GM23338 (cell line): ENCODE results near the gene MACROD1. TPM values are rescaled to one million over a fixed set of nuclear protein-coding genes. Genes with fewer than 3 reads are reported as not detected.

Source experiments
- ATAC-seq: fragments of 200-7000 bp; cut with Tn5 transposase; 3 replicates; pipeline ENCODE4 v1.9.1; 2020
- DNase-seq: peaks from one replicate; pipeline ENCODE4 v3.0.0-alpha.2; 2015; ENCODE audit warnings: low spot score
- H2AFZ ChIP-seq: fragments of 200-600 bp; sonication (generic); 2 replicates; pipeline ENCODE4 v1.8.0; 2016; ENCODE audit warnings: antibody characterized with exemption, mild to moderate bottlenecking, moderate library complexity
- H3F3A ChIP-seq: fragments of 200-600 bp; sonication (generic); replicated peaks from 2 replicates; pipeline ENCODE4 v1.8.0; 2017; ENCODE audit warnings: antibody characterized with exemption, mixed run types, low read depth
- H3K27ac ChIP-seq: fragments of 200-600 bp; sonication (generic); 2 replicates; pipeline ENCODE4 v1.6.1; 2016; ENCODE audit warnings: low read depth
- H3K27me3 ChIP-seq: fragments of 200-600 bp; sonication (generic); 2 replicates; pipeline ENCODE4 v1.8.0; 2016; ENCODE audit warnings: mild to moderate bottlenecking, mixed run types, moderate library complexity; ENCODE audit not compliant: insufficient read depth
- H3K36me3 ChIP-seq: fragments of 200-600 bp; sonication (generic); 2 replicates; pipeline ENCODE4 v1.8.0; 2016; ENCODE audit warnings: mild to moderate bottlenecking; ENCODE audit not compliant: insufficient read depth
- H3K4me1 ChIP-seq: fragments of 200-600 bp; sonication (generic); 2 replicates; pipeline ENCODE4 v1.8.0; 2016; ENCODE audit warnings: mild to moderate bottlenecking, moderate library complexity; ENCODE audit not compliant: insufficient read depth
- H3K4me2 ChIP-seq: fragments of 200-600 bp; sonication (generic); 2 replicates; pipeline ENCODE4 v1.7.1; 2017; ENCODE audit warnings: mixed run types
- H3K4me3 ChIP-seq: fragments of 200-600 bp; sonication (generic); 2 replicates; pipeline ENCODE4 v1.6.1; 2016; ENCODE audit warnings: mixed run types
- H3K79me2 ChIP-seq: fragments of 200-600 bp; sonication (generic); replicated peaks from 2 replicates; pipeline ENCODE4 v1.8.0; 2017; ENCODE audit warnings: mild to moderate bottlenecking; ENCODE audit not compliant: insufficient read depth
- H3K9me2 ChIP-seq: fragments of 200-600 bp; sonication (generic); 2 replicates; pipeline ENCODE4 v1.8.0; 2017; ENCODE audit not compliant: insufficient read depth
- H4K20me1 ChIP-seq: fragments of 200-600 bp; sonication (generic); replicated peaks from 2 replicates; pipeline ENCODE4 v1.8.0; 2017; ENCODE audit warnings: mild to moderate bottlenecking; ENCODE audit not compliant: insufficient read depth
- H3K27ac Mint-ChIP-seq: 2 replicates; pipeline ENCODE4 v1.8.0; 2020; ENCODE audit warnings: inconsistent platforms, mild to moderate bottlenecking, moderate library complexity, mixed read lengths
- H3K27me3 Mint-ChIP-seq: 3 replicates; pipeline ENCODE4 v1.8.0; 2022; ENCODE audit warnings: low read depth, mild to moderate bottlenecking, moderate library complexity, mixed read lengths, inconsistent platforms; ENCODE audit not compliant: insufficient read depth, poor library complexity
- H3K36me3 Mint-ChIP-seq: 3 replicates; pipeline ENCODE4 v1.8.0; 2021; ENCODE audit warnings: low read depth, mild to moderate bottlenecking, inconsistent platforms, moderate library complexity, mixed read lengths
- H3K4me1 Mint-ChIP-seq: 3 replicates; pipeline ENCODE4 v1.8.0; 2020; ENCODE audit warnings: mild to moderate bottlenecking, inconsistent platforms, mixed read lengths
- H3K4me3 Mint-ChIP-seq: 3 replicates; pipeline ENCODE4 v1.8.0; 2021; ENCODE audit warnings: moderate library complexity, mild to moderate bottlenecking, inconsistent platforms, mixed read lengths
- H3K9me3 Mint-ChIP-seq: 3 replicates; pipeline ENCODE4 v1.8.0; 2020; ENCODE audit warnings: moderate library complexity, mild to moderate bottlenecking, inconsistent platforms, mixed read lengths
- CREB1 ChIP-seq: fragments of 250-450 bp; sonication (Bioruptor Pico); IDR thresholded peaks from 2 replicates; pipeline ENCODE4 v1.5.0; 2020; ENCODE audit warnings: low read depth, mild to moderate bottlenecking, moderate library complexity
- CTCF ChIP-seq, 2 experiments: fragments of 200-600 bp in 1 of 2; sonication (generic) in 1 of 2; conservative IDR thresholded peaks; 2 replicates each; pipeline versions ENCODE4 v1.5.1 to v1.6.1; 2016 to 2017; ENCODE audit warnings: antibody characterized with exemption in 2 of 2, low read depth in 2 of 2, mild to moderate bottlenecking in 2 of 2, moderate library complexity in 1 of 2
- ETS1 ChIP-seq: IDR thresholded peaks from 2 replicates; pipeline ENCODE4 v1.6.1; 2016; ENCODE audit warnings: antibody characterized with exemption
- EZH2 ChIP-seq: fragments of 200-600 bp; sonication (generic); IDR thresholded peaks from one replicate; pipeline ENCODE4 v1.8.0; 2017; ENCODE audit warnings: antibody characterized with exemption, mild to moderate bottlenecking, low read depth; ENCODE audit not compliant: unreplicated experiment
- EZH2phosphoT487 ChIP-seq: fragments of 200-600 bp; sonication (generic); IDR thresholded peaks from one replicate; pipeline ENCODE4 v1.8.1; 2018; ENCODE audit warnings: antibody characterized with exemption; ENCODE audit not compliant: unreplicated experiment
- JUNB ChIP-seq: IDR thresholded peaks from one replicate; pipeline ENCODE4 v1.6.1; 2016; ENCODE audit warnings: antibody characterized with exemption; ENCODE audit not compliant: unreplicated experiment
- NANOG ChIP-seq: IDR thresholded peaks from 2 replicates; pipeline ENCODE4 v1.6.1; 2016; ENCODE audit warnings: antibody characterized with exemption, borderline replicate concordance
- POLR2AphosphoS5 ChIP-seq: IDR thresholded peaks from 2 replicates; pipeline ENCODE4 v1.6.1; 2016; ENCODE audit warnings: antibody characterized with exemption, low read depth
- REST ChIP-seq: IDR thresholded peaks from one replicate; pipeline ENCODE4 v1.6.1; 2018; ENCODE audit warnings: antibody characterized with exemption; ENCODE audit not compliant: unreplicated experiment
- STAT1 ChIP-seq: IDR thresholded peaks from one replicate; pipeline ENCODE4 v1.6.1; 2016; ENCODE audit warnings: antibody characterized with exemption; ENCODE audit not compliant: unreplicated experiment
- ZNF114 ChIP-seq: fragments of 250-450 bp; sonication (Bioruptor Pico); IDR thresholded peaks from 2 replicates; pipeline ENCODE4 v1.5.0; 2020; ENCODE audit warnings: mild to moderate bottlenecking, moderate library complexity
- ZNF331 ChIP-seq: fragments of 250-450 bp; sonication (Bioruptor Pico); IDR thresholded peaks from 2 replicates; pipeline ENCODE4 v1.5.0; 2020; ENCODE audit warnings: low read depth, mild to moderate bottlenecking, moderate library complexity
- polyA plus RNA-seq: library from polyadenylated mRNA; unstranded; fragments of >200 nt; fragmentation: Nextera tagmentation; extraction: Ambion mirVana; gene quantifications from 2 replicates; pipeline ENCODE4 v1.2.1, GENCODE V29; 2016
- total RNA-seq: library from RNA; depleted of rRNA; stranded (reverse); fragments of >200 nt; shearing (Covaris generic); gene quantifications from 2 replicates; pipeline ENCODE4 v1.2.3, GENCODE V29; 2014
- TF ChIP-seq, protein P1 (sequence below): fragments of 250-450 bp; sonication (Bioruptor Pico); IDR thresholded peaks from 2 replicates; pipeline ENCODE4 v1.5.0; 2020; ENCODE audit warnings: mild to moderate bottlenecking, moderate library complexity

MACROD1 gene
- total and polyA plus RNA-seq, 2 experiments from 2014 or later: 33.0 to 51.6 TPM

DNA sequence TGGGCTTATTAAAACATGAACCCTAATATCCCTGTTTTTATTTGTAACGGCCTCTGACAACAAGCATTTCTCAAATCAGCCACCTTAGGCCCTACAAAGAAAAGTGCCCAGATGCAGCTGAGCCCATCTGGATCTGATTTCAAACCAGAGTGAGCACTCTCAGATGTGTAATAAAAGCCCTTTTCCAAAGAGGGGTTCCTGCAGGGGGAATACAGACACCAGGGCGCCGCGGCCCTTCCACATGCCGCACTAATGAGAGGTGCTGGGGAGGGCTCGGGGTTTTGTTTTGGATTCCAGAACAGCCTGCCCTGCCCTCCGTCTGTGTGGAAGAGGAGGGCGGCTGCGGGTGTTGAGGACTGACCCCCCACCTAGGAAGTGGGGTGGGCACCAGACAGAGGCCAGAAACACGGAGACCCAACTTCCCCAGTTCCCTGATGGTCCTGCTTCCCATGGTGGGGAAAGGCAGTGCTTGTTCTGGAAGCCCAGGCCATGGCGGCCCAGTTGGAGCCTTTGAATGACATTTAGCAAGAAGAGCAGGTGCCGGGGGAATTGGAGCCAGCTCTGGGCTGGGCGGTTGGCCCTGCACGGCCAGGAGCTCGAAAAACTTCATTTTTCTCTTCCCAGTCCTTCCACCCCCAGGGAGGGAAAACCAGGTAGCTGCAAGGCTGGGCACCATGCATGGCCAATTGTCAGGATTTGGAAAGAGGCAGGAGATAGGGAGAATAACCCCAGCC is 63.7 kb downstream of the MACROD1 start:
- Histone ChIP-seq H3F3A (0 out of 2 replicates have a peak, but pooled peaks cover 4% of the 10 kb centered on the region), H3K27ac (no peak overlapping the region), H3K9me2 (peaks cover 4% of the 10 kb centered on the region; the same call in 1 of the 2 replicates), H4K20me1 (no peaks in the 10 kb centered on the region; the same call in 1 of the 2 replicates), H2AFZ (no peak overlapping the region), H3K36me3 (no peaks in the 10 kb centered on the region), H3K27me3 (peaks cover 33% of the 10 kb centered on the region), H3K4me1 (0 out of 2 replicates have a peak, but pooled peaks cover 3% of the 10 kb centered on the region), H3K4me3 (no peak overlapping the region), H3K4me2 (no peak overlapping the region), H3K79me2 (no peaks in the 10 kb centered on the region)
- H3K27me3 Mint-ChIP-seq: peaks cover 43% of the 10 kb centered on the region
- H3K4me1 Mint-ChIP-seq: peaks cover 5% of the 10 kb centered on the region; the same call in 2 of the 3 replicates
- no peaks in the 10 kb centered on the region; the same call in 2 of the 3 replicates for H3K36me3 Mint-ChIP-seq
- no peaks in the 10 kb centered on the region; the same call in 2 of the 3 replicates for H3K9me3 Mint-ChIP-seq
- no peak overlapping the region for H3K27ac Mint-ChIP-seq
- DNase-seq (no peak), ATAC-seq (no peak)
- no peak overlapping the region for H3K4me3 Mint-ChIP-seq
- TF ChIP-seq EZH2 (no peak), JUNB (no peak), ZNF331 (CRISPR knock-in tag) (no peak), ZNF114 (no peak), REST (no peak), CTCF (conservative IDR thresholded peaks at IDR 0.05; ENCODE audit: low read depth in 2 of 2) (no peak), POLR2AphosphoS5 (no peak), STAT1 (no peak), ETS1 (no peak), EZH2phosphoT487 (no peak), NANOG (no peak), CREB1 (CRISPR knock-in tag) (no peak)
- TF ChIP-seq, protein P1, sequence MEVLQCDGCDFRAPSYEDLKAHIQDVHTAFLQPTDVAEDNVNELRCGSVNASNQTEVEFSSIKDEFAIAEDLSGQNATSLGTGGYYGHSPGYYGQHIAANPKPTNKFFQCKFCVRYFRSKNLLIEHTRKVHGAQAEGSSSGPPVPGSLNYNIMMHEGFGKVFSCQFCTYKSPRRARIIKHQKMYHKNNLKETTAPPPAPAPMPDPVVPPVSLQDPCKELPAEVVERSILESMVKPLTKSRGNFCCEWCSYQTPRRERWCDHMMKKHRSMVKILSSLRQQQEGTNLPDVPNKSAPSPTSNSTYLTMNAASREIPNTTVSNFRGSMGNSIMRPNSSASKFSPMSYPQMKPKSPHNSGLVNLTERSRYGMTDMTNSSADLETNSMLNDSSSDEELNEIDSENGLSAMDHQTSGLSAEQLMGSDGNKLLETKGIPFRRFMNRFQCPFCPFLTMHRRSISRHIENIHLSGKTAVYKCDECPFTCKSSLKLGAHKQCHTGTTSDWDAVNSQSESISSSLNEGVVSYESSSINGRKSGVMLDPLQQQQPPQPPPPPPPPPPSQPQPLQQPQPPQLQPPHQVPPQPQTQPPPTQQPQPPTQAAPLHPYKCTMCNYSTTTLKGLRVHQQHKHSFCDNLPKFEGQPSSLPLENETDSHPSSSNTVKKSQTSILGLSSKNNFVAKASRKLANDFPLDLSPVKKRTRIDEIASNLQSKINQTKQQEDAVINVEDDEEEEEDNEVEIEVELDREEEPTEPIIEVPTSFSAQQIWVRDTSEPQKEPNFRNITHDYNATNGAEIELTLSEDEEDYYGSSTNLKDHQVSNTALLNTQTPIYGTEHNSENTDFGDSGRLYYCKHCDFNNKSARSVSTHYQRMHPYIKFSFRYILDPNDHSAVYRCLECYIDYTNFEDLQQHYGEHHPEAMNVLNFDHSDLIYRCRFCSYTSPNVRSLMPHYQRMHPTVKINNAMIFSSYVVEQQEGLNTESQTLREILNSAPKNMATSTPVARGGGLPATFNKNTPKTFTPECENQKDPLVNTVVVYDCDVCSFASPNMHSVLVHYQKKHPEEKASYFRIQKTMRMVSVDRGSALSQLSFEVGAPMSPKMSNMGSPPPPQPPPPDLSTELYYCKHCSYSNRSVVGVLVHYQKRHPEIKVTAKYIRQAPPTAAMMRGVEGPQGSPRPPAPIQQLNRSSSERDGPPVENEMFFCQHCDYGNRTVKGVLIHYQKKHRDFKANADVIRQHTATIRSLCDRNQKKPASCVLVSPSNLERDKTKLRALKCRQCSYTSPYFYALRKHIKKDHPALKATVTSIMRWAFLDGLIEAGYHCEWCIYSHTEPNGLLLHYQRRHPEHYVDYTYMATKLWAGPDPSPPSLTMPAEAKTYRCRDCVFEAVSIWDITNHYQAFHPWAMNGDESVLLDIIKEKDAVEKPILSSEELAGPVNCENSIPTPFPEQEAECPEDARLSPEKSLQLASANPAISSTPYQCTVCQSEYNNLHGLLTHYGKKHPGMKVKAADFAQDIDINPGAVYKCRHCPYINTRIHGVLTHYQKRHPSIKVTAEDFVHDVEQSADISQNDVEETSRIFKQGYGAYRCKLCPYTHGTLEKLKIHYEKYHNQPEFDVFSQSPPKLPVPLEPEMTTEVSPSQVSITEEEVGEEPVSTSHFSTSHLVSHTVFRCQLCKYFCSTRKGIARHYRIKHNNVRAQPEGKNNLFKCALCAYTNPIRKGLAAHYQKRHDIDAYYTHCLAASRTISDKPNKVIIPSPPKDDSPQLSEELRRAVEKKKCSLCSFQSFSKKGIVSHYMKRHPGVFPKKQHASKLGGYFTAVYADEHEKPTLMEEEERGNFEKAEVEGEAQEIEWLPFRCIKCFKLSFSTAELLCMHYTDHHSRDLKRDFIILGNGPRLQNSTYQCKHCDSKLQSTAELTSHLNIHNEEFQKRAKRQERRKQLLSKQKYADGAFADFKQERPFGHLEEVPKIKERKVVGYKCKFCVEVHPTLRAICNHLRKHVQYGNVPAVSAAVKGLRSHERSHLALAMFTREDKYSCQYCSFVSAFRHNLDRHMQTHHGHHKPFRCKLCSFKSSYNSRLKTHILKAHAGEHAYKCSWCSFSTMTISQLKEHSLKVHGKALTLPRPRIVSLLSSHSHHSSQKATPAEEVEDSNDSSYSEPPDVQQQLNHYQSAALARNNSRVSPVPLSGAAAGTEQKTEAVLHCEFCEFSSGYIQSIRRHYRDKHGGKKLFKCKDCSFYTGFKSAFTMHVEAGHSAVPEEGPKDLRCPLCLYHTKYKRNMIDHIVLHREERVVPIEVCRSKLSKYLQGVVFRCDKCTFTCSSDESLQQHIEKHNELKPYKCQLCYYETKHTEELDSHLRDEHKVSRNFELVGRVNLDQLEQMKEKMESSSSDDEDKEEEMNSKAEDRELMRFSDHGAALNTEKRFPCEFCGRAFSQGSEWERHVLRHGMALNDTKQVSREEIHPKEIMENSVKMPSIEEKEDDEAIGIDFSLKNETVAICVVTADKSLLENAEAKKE: no peak
